ENCODE data around the gene RPGRIP1L. TPM values are rescaled to one million over a fixed set of nuclear protein-coding genes. Genes with fewer than 3 reads are reported as not detected.

Gene RPGRIP1L
- polyA plus RNA-seq, 1 donor (not counting 4 experiments of a cell fraction or from before 2014, with no cell fraction given): 11.6 TPM

GRCh38 chr16:53597776-53598175, 105.9 kb downstream of the RPGRIP1L start:
- no peak overlapping the region for H3K27ac ChIP-seq (ENCODE audit: control insufficient read depth, insufficient read depth, low read length)
- FAIRE-seq: no peak

GRCh38 chr16:53588081-53588648, 115.5 kb downstream of the RPGRIP1L start:
- no peak overlapping the region for H3K4me2 ChIP-seq (ENCODE audit: control insufficient read depth, extremely low read depth, insufficient read depth, low read depth, low read length)
- dilution Hi-C loops (cut with MboI; ENCODE audit: extremely low pct_ligation_motif_present, low sequenced_read_pairs): no loop called here
- no peaks in the 10 kb centered on the region for H3K79me2 ChIP-seq (ENCODE audit: control insufficient read depth, insufficient read depth, low read length)
- H3K4me3 ChIP-seq (ENCODE audit: control insufficient read depth in 2 of 3, extremely low read depth in 1 of 3, insufficient read depth in 2 of 3, low read depth in 1 of 3, low read length in 3 of 3): no peak overlapping the region
- no peaks in the 10 kb centered on the region for H3K4me1 ChIP-seq (ENCODE audit: control insufficient read depth, extremely low read depth, insufficient read depth, low read length)
- H3K9me1 ChIP-seq (ENCODE audit: control insufficient read depth, extremely low read depth, insufficient read depth, low read length): no peaks in the 10 kb centered on the region
- no peaks in the 10 kb centered on the region for H4K20me1 ChIP-seq (ENCODE audit: control insufficient read depth, extremely low read depth, insufficient read depth, low read length)
- no peaks in the 10 kb centered on the region for H3K9me3 ChIP-seq (ENCODE audit: control insufficient read depth, low read depth, low read length)
- FAIRE-seq (no peak), DNase-seq (ENCODE audit: low read depth, low spot score) (no peak)
- TF ChIP-seq CTCF (optimal IDR thresholded peaks at IDR 0.05 in 1 of 3, IDR thresholded peaks at IDR 0.05 in 1 of 3, conservative IDR thresholded peaks at IDR 0.05 in 1 of 3; ENCODE audit: extremely low read depth in 1 of 3, insufficient read depth in 2 of 3, low read length in 3 of 3) (no peak), EZH2 (IDR thresholded peaks at IDR 0.05; ENCODE audit: low read length) (no peak)
- H3K36me3 ChIP-seq (ENCODE audit: control insufficient read depth in 2 of 2, extremely low read depth in 1 of 2, insufficient read depth in 2 of 2, low read length in 2 of 2): no peaks in the 10 kb centered on the region
- H3K9ac ChIP-seq (ENCODE audit: control insufficient read depth, extremely low read depth, insufficient read depth, low read length): no peak overlapping the region
- H2AFZ ChIP-seq (ENCODE audit: control insufficient read depth, low read length): no peak overlapping the region
- no peaks in the 10 kb centered on the region for H3K27me3 ChIP-seq (ENCODE audit: control insufficient read depth, extremely low read depth, insufficient read depth, low read length)
- H3K27ac ChIP-seq (ENCODE audit: control insufficient read depth, insufficient read depth, low read length): no peak overlapping the region

More at GRCh38 chr16:53597776-53598175, 105.9 kb downstream of the RPGRIP1L start:
- TF ChIP-seq EZH2 (IDR thresholded peaks at IDR 0.05; ENCODE audit: low read length): no peak
- no peak for TF ChIP-seq CTCF (optimal IDR thresholded peaks at IDR 0.05 in 1 of 3, IDR thresholded peaks at IDR 0.05 in 1 of 3, conservative IDR thresholded peaks at IDR 0.05 in 1 of 3; ENCODE audit: extremely low read depth in 1 of 3, insufficient read depth in 2 of 3, low read length in 3 of 3)
- no peaks in the 10 kb centered on the region for H3K9me1 ChIP-seq (ENCODE audit: control insufficient read depth, extremely low read depth, insufficient read depth, low read length)
- no peaks in the 10 kb centered on the region for H4K20me1 ChIP-seq (ENCODE audit: control insufficient read depth, extremely low read depth, insufficient read depth, low read length)
- H3K4me2 ChIP-seq (ENCODE audit: control insufficient read depth, extremely low read depth, insufficient read depth, low read depth, low read length): no peak overlapping the region
- no peak overlapping the region for H3K4me3 ChIP-seq (ENCODE audit: control insufficient read depth in 2 of 3, extremely low read depth in 1 of 3, insufficient read depth in 2 of 3, low read depth in 1 of 3, low read length in 3 of 3)
- dilution Hi-C loops (cut with MboI; ENCODE audit: extremely low pct_ligation_motif_present, low sequenced_read_pairs): no loop called here
- DNase-seq (ENCODE audit: low read depth, low spot score): no peak
- H3K36me3 ChIP-seq (ENCODE audit: control insufficient read depth in 2 of 2, extremely low read depth in 1 of 2, insufficient read depth in 2 of 2, low read length in 2 of 2): no peaks in the 10 kb centered on the region
- H3K9ac ChIP-seq (ENCODE audit: control insufficient read depth, extremely low read depth, insufficient read depth, low read length): no peak overlapping the region
- H3K27me3 ChIP-seq (ENCODE audit: control insufficient read depth, extremely low read depth, insufficient read depth, low read length): no peaks in the 10 kb centered on the region
- H2AFZ ChIP-seq (ENCODE audit: control insufficient read depth, low read length): no peak overlapping the region
- no peaks in the 10 kb centered on the region for H3K9me3 ChIP-seq (ENCODE audit: control insufficient read depth, low read depth, low read length)
- H3K79me2 ChIP-seq (ENCODE audit: control insufficient read depth, insufficient read depth, low read length): no peaks in the 10 kb centered on the region
- H3K4me1 ChIP-seq (ENCODE audit: control insufficient read depth, extremely low read depth, insufficient read depth, low read length): peaks cover 2% of the 10 kb centered on the region

All from keratinocyte (primary cell).